Uterus (tissue), 2 donors: ENCODE data around the gene TBCD.

Experiments used
- CTCF ChIP-seq, 4 experiments: fragments of 200-600 bp in 2 of 4; fragments of 450-650 bp in 2 of 4; sonication (generic) in 2 of 4; IDR thresholded peaks; one replicate each; pipeline ENCODE4 v1.5.1; 2016 to 2019; ENCODE audit warnings: antibody characterized with exemption in 4 of 4, mild to moderate bottlenecking in 2 of 4, moderate library complexity in 1 of 4
- POLR2A ChIP-seq, 2 donors: fragments of 450-650 bp; IDR thresholded peaks; one replicate each; pipeline ENCODE4 v1.6.1; 2016; ENCODE audit warnings: antibody characterized with exemption in 2 of 2, mild to moderate bottlenecking in 1 of 2, moderate library complexity in 1 of 2

GRCh38 chr17:82783498-82783897, 31.6 kb downstream of the TBCD start:
- TF ChIP-seq CTCF (IDR thresholded peaks at IDR 0.05) (no peak), POLR2A (IDR thresholded peaks at IDR 0.05) (no peak)
